Endodermal cell (in vitro differentiated cells): ENCODE results near the gene SIM1. TPM values are rescaled to one million over a fixed set of nuclear protein-coding genes. Genes with fewer than 3 reads are reported as not detected.

ENCODE experiments used
- DNase-seq: peaks from one replicate; pipeline ENCODE4 v3.0.0-alpha.2; 2017
- H3K27ac ChIP-seq: 2 replicates; pipeline ENCODE4 v1.5.1; 2013; ENCODE audit warnings: mild to moderate bottlenecking, low read depth, low read length, moderate library complexity
- H3K27me3 ChIP-seq: 2 replicates; pipeline ENCODE4 v1.6.1; 2013; ENCODE audit warnings: mild to moderate bottlenecking, low read length, moderate library complexity; ENCODE audit not compliant: insufficient read depth, control insufficient read depth, poor library complexity, severe bottlenecking
- H3K36me3 ChIP-seq: 2 replicates; pipeline ENCODE4 v1.7.0; 2013; ENCODE audit warnings: mild to moderate bottlenecking, low read length, moderate library complexity; ENCODE audit not compliant: control insufficient read depth, insufficient read depth
- H3K4me1 ChIP-seq: one replicate; pipeline ENCODE4 v1.7.0; 2013; ENCODE audit warnings: low read length; ENCODE audit not compliant: control insufficient read depth, insufficient read depth
- H3K4me3 ChIP-seq: 2 replicates; pipeline ENCODE4 v1.5.1; 2013; ENCODE audit warnings: mild to moderate bottlenecking, low read length, moderate library complexity
- H3K9ac ChIP-seq: 2 replicates; pipeline ENCODE4 v1.6.1; 2013; ENCODE audit warnings: mild to moderate bottlenecking, low read length, moderate library complexity; ENCODE audit not compliant: poor library complexity, severe bottlenecking; ENCODE audit errors: extremely low read depth
- H3K9me3 ChIP-seq: 2 replicates; pipeline ENCODE4 v1.6.1; 2013; ENCODE audit warnings: mild to moderate bottlenecking, low read length, moderate library complexity; ENCODE audit not compliant: control insufficient read depth
- H3K27ac Mint-ChIP-seq: 2 replicates; pipeline ENCODE4 v1.8.0; 2020; ENCODE audit warnings: mixed read lengths
- H3K27me3 Mint-ChIP-seq: 2 replicates; pipeline ENCODE4 v1.8.0; 2021; ENCODE audit warnings: mild to moderate bottlenecking, mixed read lengths; ENCODE audit not compliant: insufficient read depth
- H3K36me3 Mint-ChIP-seq: 2 replicates; pipeline ENCODE4 v1.8.0; 2020; ENCODE audit warnings: low read depth, mixed read lengths
- H3K4me1 Mint-ChIP-seq: 2 replicates; pipeline ENCODE4 v1.8.0; 2020; ENCODE audit warnings: mixed read lengths
- H3K4me3 Mint-ChIP-seq: 2 replicates; pipeline ENCODE4 v1.8.0; 2020; ENCODE audit warnings: mild to moderate bottlenecking, moderate library complexity, mixed read lengths
- H3K9me3 Mint-ChIP-seq: 2 replicates; pipeline ENCODE4 v1.8.0; 2020; ENCODE audit warnings: mild to moderate bottlenecking, mixed read lengths
- WGBS, 2 experiments: methylation state at CpG; one replicate each; pipeline versions ENCODE4 v1.1.5 to v1.1.7; 2013; ENCODE audit warnings: missing lambda C conversion rate in 2 of 2, mixed read lengths in 1 of 2; ENCODE audit not compliant: insufficient coverage in 1 of 2, insufficient read length in 1 of 2; 5-methylcytosine and 5-hydroxymethylcytosine counted together
- total RNA-seq, 2 donors: library from RNA; stranded (reverse); fragmentation: NEBNext Ultra II Directional in 1 of 2; extraction: Animal tissue kit (Norgen Biotek cat#: 25700) in 1 of 2; gene quantifications; 2 replicates in 1 of 2; 3 replicates in 1 of 2; pipeline ENCODE4 v1.2.1, GENCODE V29; 2021
- TF ChIP-seq, protein P1 (sequence below): fragments of 200-600 bp; sonication (generic); conservative IDR thresholded peaks from 2 replicates; pipeline ENCODE4 v1.5.0; 2021; ENCODE audit warnings: antibody characterized with exemption, mild to moderate bottlenecking

The SIM1 gene
- total RNA-seq, 2 donors from 2014 or later, result 0.07 to 0.31 TPM

DNA sequence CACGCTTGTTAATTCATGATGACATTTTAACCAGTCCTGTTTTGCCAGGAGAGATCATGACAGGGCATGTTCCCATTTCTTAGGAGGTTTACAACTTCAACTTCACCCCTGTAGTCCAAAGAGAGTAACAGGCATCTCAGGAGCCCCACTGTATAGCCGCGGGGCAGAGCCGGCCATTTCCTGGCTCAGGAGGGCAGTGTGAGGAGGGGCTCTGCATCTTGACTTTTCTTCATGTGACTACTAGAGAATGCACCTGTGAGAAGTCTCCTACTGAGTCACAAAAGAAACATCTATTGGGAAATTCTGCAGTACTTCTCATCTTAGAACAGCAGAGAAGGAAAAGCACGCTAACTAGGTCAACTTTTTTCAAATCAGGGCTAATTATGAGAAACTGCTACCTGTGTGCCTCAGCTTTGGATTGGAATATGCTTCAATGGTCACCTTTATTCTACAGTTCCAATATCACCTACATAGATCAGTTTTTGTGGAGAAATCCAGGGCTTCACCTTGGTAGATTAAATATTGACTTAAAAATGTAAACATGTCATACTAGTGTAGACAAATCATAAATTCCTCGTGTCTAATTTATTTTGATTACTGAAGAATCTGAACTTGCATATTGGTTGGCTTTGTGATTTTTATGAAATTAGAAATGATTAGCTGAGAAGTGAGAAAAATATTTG lies 28.6 kb upstream of the SIM1 start:
- Histone ChIP-seq H3K36me3 (no peaks in the 10 kb centered on the region), H3K9me3 (no peaks in the 10 kb centered on the region), H3K27me3 (no peaks in the 10 kb centered on the region), H3K9ac (no peak overlapping the region), H3K4me1 (no peaks in the 10 kb centered on the region), H3K27ac (no peak overlapping the region), H3K4me3 (no peak overlapping the region)
- Mint-ChIP-seq H3K4me1 (peaks cover 4% of the 10 kb centered on the region), H3K36me3 (no peaks in the 10 kb centered on the region), H3K9me3 (peaks cover 9% of the 10 kb centered on the region), H3K27me3 (no peaks in the 10 kb centered on the region), H3K27ac (no peak overlapping the region), H3K4me3 (no peak overlapping the region)
- 66 to 76% methylated on average over 5 to 6 of the region's 6 CpGs for WGBS, 2 experiments
- TF ChIP-seq, protein P1, sequence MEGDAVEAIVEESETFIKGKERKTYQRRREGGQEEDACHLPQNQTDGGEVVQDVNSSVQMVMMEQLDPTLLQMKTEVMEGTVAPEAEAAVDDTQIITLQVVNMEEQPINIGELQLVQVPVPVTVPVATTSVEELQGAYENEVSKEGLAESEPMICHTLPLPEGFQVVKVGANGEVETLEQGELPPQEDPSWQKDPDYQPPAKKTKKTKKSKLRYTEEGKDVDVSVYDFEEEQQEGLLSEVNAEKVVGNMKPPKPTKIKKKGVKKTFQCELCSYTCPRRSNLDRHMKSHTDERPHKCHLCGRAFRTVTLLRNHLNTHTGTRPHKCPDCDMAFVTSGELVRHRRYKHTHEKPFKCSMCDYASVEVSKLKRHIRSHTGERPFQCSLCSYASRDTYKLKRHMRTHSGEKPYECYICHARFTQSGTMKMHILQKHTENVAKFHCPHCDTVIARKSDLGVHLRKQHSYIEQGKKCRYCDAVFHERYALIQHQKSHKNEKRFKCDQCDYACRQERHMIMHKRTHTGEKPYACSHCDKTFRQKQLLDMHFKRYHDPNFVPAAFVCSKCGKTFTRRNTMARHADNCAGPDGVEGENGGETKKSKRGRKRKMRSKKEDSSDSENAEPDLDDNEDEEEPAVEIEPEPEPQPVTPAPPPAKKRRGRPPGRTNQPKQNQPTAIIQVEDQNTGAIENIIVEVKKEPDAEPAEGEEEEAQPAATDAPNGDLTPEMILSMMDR, result no peak
- DNase-seq, result peak; percentile 72

DNA sequence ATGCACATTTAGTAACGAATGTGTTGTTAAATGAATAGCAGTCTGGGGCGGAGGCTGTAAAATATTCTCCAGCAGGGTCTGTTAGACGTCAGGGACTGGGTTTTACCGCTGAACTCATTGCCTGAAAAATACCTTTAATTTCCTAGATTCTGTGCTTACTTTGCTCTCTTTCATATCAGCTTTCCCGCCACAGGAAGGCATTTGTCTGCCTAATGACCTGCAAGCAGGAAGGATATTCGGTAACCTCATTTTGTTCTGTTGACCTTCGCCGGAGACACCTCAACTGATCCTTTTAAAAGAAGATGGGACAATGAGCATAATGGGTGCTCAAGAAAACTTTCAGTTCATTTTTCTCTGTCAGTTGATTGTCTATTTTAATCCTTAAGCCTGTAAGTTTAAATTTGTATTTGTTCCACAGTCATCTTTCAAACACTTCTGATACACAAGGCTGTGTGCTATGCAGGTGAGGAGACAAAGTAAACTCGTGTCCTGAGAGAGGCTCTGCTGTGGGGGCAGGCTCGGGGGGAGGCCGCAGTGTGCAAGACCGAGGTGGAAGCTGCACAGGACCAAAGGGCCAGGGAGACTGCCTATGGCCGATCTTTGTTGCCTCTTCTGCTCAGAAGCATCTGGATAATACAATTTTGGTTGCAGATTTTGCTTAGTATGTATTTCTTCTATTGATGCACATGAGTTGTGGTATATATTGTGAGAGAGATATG lies 27.4 kb upstream of the SIM1 start:
- no peak for DNase-seq
- Histone ChIP-seq H3K36me3 (no peaks in the 10 kb centered on the region), H3K4me3 (no peak overlapping the region), H3K27ac (no peak overlapping the region), H3K4me1 (no peaks in the 10 kb centered on the region), H3K27me3 (no peaks in the 10 kb centered on the region), H3K9ac (no peak overlapping the region), H3K9me3 (no peaks in the 10 kb centered on the region)
- Mint-ChIP-seq H3K36me3 (no peaks in the 10 kb centered on the region), H3K4me1 (peaks cover 4% of the 10 kb centered on the region), H3K27me3 (no peaks in the 10 kb centered on the region), H3K4me3 (no peak overlapping the region), H3K27ac (no peak overlapping the region), H3K9me3 (peaks cover 9% of the 10 kb centered on the region)
- WGBS, 2 experiments, result 72 to 86% methylated on average over 9 to 13 of the region's 13 CpGs
- TF ChIP-seq, protein P1, result no peak

DNA sequence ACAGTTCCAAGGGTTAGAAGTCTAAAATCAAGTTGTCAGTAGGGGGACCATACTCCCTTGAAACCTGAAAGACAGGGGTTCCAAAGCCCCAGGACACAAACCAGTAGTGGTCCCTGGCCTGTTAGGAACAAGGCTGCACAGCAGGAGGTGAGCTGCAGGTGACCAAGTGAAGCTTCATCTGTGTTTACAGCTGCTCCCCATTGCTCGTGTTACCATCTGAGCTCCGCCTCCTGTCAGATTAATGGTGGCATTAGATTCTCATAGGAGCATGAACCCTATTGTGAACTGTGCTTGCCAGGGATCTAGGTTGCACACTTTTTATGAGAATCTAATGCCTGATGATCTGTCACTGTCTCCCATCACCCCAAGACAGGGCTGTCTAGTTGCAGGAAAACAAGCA lies 25.3 kb upstream of the SIM1 start:
- Mint-ChIP-seq H3K4me1 (peaks cover 4% of the 10 kb centered on the region), H3K27ac (no peak overlapping the region), H3K9me3 (peaks cover 4% of the 10 kb centered on the region), H3K36me3 (no peaks in the 10 kb centered on the region), H3K27me3 (no peaks in the 10 kb centered on the region), H3K4me3 (no peak overlapping the region)
- WGBS, 2 experiments, result 67 to 94% methylated on average over 1 to 2 of the region's 2 CpGs
- Histone ChIP-seq H3K9ac (no peak overlapping the region), H3K36me3 (no peaks in the 10 kb centered on the region), H3K27ac (no peak overlapping the region), H3K9me3 (no peaks in the 10 kb centered on the region), H3K4me3 (no peak overlapping the region), H3K27me3 (no peaks in the 10 kb centered on the region), H3K4me1 (no peaks in the 10 kb centered on the region)
- no peak for DNase-seq
- TF ChIP-seq, protein P1, result no peak
